Neuronal stem cell (in vitro differentiated cells): ENCODE measurements around the gene PIK3C2B.
"Not testable (repeated sequence)": the region's sequence is repeated elsewhere in the genome, so short reads cannot be mapped to it uniquely, and the experiment has no call there.

Experiments used
- DNase-seq: peaks from one replicate; pipeline ENCODE4 v3.0.0-alpha.2; 2013; ENCODE audit warnings: low spot score
- H2AFZ ChIP-seq: one replicate; pipeline ENCODE4 v1.6.1; 2013; ENCODE audit warnings: mild to moderate bottlenecking, low read length, inconsistent platforms
- H2AK5ac ChIP-seq: 2 replicates; pipeline ENCODE4 v1.6.1; 2013; ENCODE audit warnings: low read depth, mild to moderate bottlenecking, inconsistent platforms, low read length, moderate library complexity, mixed read lengths
- H2BK120ac ChIP-seq: 2 replicates; pipeline ENCODE4 v1.6.1; 2013; ENCODE audit warnings: low read depth, mild to moderate bottlenecking, inconsistent platforms, low read length, moderate library complexity, mixed read lengths
- H2BK12ac ChIP-seq: one replicate; pipeline ENCODE4 v1.6.1; 2013; ENCODE audit warnings: low read length, inconsistent platforms
- H2BK15ac ChIP-seq: 2 replicates; pipeline ENCODE4 v1.6.1; 2013; ENCODE audit warnings: mild to moderate bottlenecking, low read length, inconsistent platforms, mixed read lengths
- H2BK5ac ChIP-seq: one replicate; pipeline ENCODE4 v1.6.1; 2013; ENCODE audit warnings: inconsistent platforms, mild to moderate bottlenecking, low read length, moderate library complexity
- H3K14ac ChIP-seq: one replicate; pipeline ENCODE4 v1.6.1; 2013; ENCODE audit warnings: low read length, inconsistent platforms
- H3K18ac ChIP-seq: 2 replicates; pipeline ENCODE4 v1.6.1; 2013; ENCODE audit warnings: low read length, inconsistent platforms
- H3K23ac ChIP-seq: 2 replicates; pipeline ENCODE4 v1.6.1; 2013; ENCODE audit warnings: low read depth, mild to moderate bottlenecking, mixed read lengths, low read length, inconsistent platforms; ENCODE audit not compliant: poor library complexity
- H3K27ac ChIP-seq: replicated peaks from 3 replicates; pipeline ENCODE4 v1.5.1; 2013; ENCODE audit warnings: low read length, inconsistent platforms
- H3K27me3 ChIP-seq, 3 experiments: 2 replicates each; pipeline ENCODE4 v1.6.1; 2013; ENCODE audit warnings: low read length in 3 of 3, mild to moderate bottlenecking in 2 of 3, inconsistent platforms in 1 of 3, low read depth in 1 of 3, mixed read lengths in 1 of 3, moderate library complexity in 1 of 3; ENCODE audit not compliant: control insufficient read depth in 3 of 3, insufficient read depth in 3 of 3
- H3K36me3 ChIP-seq, 2 donors: replicated peaks in 1 of 2; 2 replicates each; pipeline ENCODE4 v1.6.1; 2013; ENCODE audit warnings: low read length in 2 of 2; ENCODE audit not compliant: control insufficient read depth in 2 of 2, insufficient read depth in 2 of 2
- H3K4ac ChIP-seq: 2 replicates; pipeline ENCODE4 v1.6.1; 2013; ENCODE audit warnings: inconsistent platforms, mild to moderate bottlenecking, low read length, moderate library complexity
- H3K4me1 ChIP-seq, 2 donors: 1 replicate in 1 of 2; 2 replicates in 1 of 2; pipeline ENCODE4 v1.6.1; 2013; ENCODE audit warnings: low read length in 2 of 2, low read depth in 1 of 2; ENCODE audit not compliant: control insufficient read depth in 2 of 2, insufficient read depth in 1 of 2
- H3K4me2 ChIP-seq: one replicate; pipeline ENCODE4 v1.6.1; 2013; ENCODE audit warnings: mild to moderate bottlenecking, low read length, inconsistent platforms; ENCODE audit not compliant: insufficient read depth, poor library complexity, severe bottlenecking
- H3K4me3 ChIP-seq, 2 donors: 2 replicates each; pipeline ENCODE4 v1.5.1; 2013; ENCODE audit warnings: low read length in 2 of 2, mild to moderate bottlenecking in 2 of 2, inconsistent platforms in 1 of 2, moderate library complexity in 1 of 2
- H3K79me1 ChIP-seq: one replicate; pipeline ENCODE4 v1.6.1; 2013; ENCODE audit warnings: low read depth, mild to moderate bottlenecking, inconsistent platforms, low read length, moderate library complexity
- H3K9ac ChIP-seq: one replicate; pipeline ENCODE4 v1.6.1; 2013; ENCODE audit warnings: mild to moderate bottlenecking, low read depth, low read length, inconsistent platforms; ENCODE audit not compliant: poor library complexity
- H3K9me3 ChIP-seq, 2 donors: replicated peaks in 1 of 2; 2 replicates each; pipeline versions ENCODE3 to v1.6.1; 2013; ENCODE audit warnings: low read length in 2 of 2, mild to moderate bottlenecking in 2 of 2, inconsistent platforms in 1 of 2, low read depth in 1 of 2, mixed read lengths in 1 of 2, moderate library complexity in 1 of 2; ENCODE audit not compliant: control insufficient read depth in 2 of 2, insufficient read depth in 1 of 2
- H4K8ac ChIP-seq: one replicate; pipeline ENCODE4 v1.6.1; 2013; ENCODE audit warnings: low read depth, mild to moderate bottlenecking, inconsistent platforms, low read length, moderate library complexity
- H4K91ac ChIP-seq: one replicate; pipeline ENCODE4 v1.6.1; 2013; ENCODE audit warnings: low read length, low read depth, mild to moderate bottlenecking, inconsistent platforms; ENCODE audit not compliant: poor library complexity
- WGBS, 2 donors: extraction: QIAGEN DNeasy Blood & Tissue Kit; methylation state at CpG; one replicate each; pipeline ENCODE4 v1.1.7; 2013; ENCODE audit warnings: missing lambda C conversion rate in 2 of 2, mixed read lengths in 1 of 2; ENCODE audit not compliant: insufficient read length in 2 of 2, insufficient replicate concordance in 1 of 2; ENCODE audit errors: extremely low coverage in 2 of 2; 5-methylcytosine and 5-hydroxymethylcytosine counted together

The PIK3C2B gene

DNA sequence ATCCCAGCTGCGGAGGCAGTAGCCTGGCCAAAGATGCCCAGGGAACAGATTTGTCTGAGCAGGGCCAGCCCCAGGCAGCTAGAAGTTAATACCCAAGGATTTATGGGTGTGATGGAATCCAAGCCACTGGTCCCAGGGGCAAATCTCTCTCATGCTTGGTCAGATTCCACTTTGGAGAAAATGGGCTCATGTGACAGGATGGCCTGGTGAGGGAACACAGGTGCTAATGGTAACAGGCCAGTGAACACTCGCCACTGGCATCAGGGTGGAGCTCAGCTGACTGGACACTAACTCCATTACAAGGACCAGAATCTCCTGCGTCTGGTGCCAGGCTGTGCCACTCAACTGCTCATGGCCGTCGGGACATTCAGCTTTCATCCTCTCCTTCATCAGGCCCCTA is 33.6 kb upstream of the PIK3C2B start:
- Histone ChIP-seq H3K4ac (no peak overlapping the region), H2AK5ac (no peak overlapping the region), H3K27ac (no peak overlapping the region), H4K91ac (no peak overlapping the region), H3K27me3 (no peaks in the 10 kb centered on the region), H3K4me1 (no peaks in the 10 kb centered on the region), H2BK5ac (no peak overlapping the region), H3K4me2 (no peak overlapping the region), H2AFZ (no peak overlapping the region), H3K36me3 (peaks cover 33 to 99% of the 10 kb centered on the region in 2 donors), H3K4me3 (no peak overlapping the region), H4K8ac (no peak overlapping the region), H3K9me3 (peaks cover 0 to 10% of the 10 kb centered on the region in 2 donors), H3K79me1 (peaks cover 3% of the 10 kb centered on the region), H2BK15ac (no peak overlapping the region), H2BK120ac (no peak overlapping the region), H3K23ac (no peak overlapping the region), H2BK12ac (no peak overlapping the region), H3K18ac (no peak overlapping the region), H3K14ac (no peak overlapping the region), H3K9ac (no peak overlapping the region)
- no CpG with 5 or more reads among the region's 5 CpGs for WGBS, 2 donors
- no peak for DNase-seq

DNA sequence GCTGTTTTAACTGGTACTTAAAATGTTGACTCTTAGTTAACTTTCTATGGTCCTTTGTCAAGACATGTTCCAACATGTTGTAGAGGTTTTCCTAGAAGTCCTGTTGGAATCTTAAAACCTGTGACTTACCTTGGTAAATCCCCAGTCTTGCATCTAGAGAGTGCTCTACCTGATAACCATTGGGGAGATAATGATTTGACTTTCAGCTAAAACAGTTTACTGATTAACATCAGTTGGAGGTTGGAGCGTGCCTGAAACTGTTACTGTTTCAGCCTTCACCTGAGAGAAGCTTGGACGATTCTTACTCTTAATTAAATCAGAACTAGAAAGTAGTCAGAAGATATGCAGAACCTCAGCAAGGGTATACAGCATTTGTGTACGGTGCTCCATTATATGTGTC is 30.4 kb upstream of the PIK3C2B start:
- H3K4ac ChIP-seq: no peak overlapping the region
- no peak overlapping the region for H2BK15ac ChIP-seq
- DNase-seq: no peak
- no peak overlapping the region for H2BK120ac ChIP-seq
- no peak overlapping the region for H2AFZ ChIP-seq
- H3K23ac ChIP-seq: no peak overlapping the region
- peaks cover 21 to 84% of the 10 kb centered on the region in 2 donors for H3K36me3 ChIP-seq
- H2BK12ac ChIP-seq: no peak overlapping the region
- no peak overlapping the region for H3K27ac ChIP-seq
- no peak overlapping the region for H4K8ac ChIP-seq
- no peak overlapping the region for H4K91ac ChIP-seq
- peaks cover 3% of the 10 kb centered on the region for H3K79me1 ChIP-seq
- no peak overlapping the region for H3K18ac ChIP-seq
- H3K14ac ChIP-seq: no peak overlapping the region
- H3K9ac ChIP-seq: no peak overlapping the region
- H3K4me2 ChIP-seq: no peak overlapping the region
- no peak overlapping the region for H2BK5ac ChIP-seq
- WGBS, 2 donors: no CpG with 5 or more reads among the region's 3 CpGs
- no peak overlapping the region for H2AK5ac ChIP-seq
- H3K4me1 ChIP-seq: no peaks in the 10 kb centered on the region
- H3K4me3 ChIP-seq: no peak overlapping the region
- no peaks in the 10 kb centered on the region for H3K27me3 ChIP-seq
- peaks cover 0 to 19% of the 10 kb centered on the region in 2 donors for H3K9me3 ChIP-seq

GRCh38 chr1:204523605-204524215 is 29.1 kb upstream of the PIK3C2B start:
- Histone ChIP-seq H3K27me3 (no peaks in the 10 kb centered on the region), H3K4me1 (no peaks in the 10 kb centered on the region), H3K9ac (no peak overlapping the region), H3K23ac (no peak overlapping the region), H3K36me3 (peaks cover 15 to 82% of the 10 kb centered on the region in 2 donors), H4K91ac (no peak overlapping the region), H3K4me3 (no peak overlapping the region), H3K18ac (no peak overlapping the region), H3K79me1 (peaks cover 3% of the 10 kb centered on the region), H2BK5ac (no peak overlapping the region), H3K4me2 (no peak overlapping the region), H2BK12ac (no peak overlapping the region), H2AFZ (no peak overlapping the region), H2AK5ac (no peak overlapping the region), H3K14ac (no peak overlapping the region), H3K9me3 (peaks cover 0 to 19% of the 10 kb centered on the region in 2 donors), H3K27ac (no peak overlapping the region), H4K8ac (no peak overlapping the region), H2BK120ac (no peak overlapping the region), H3K4ac (no peak overlapping the region), H2BK15ac (no peak overlapping the region)
- no peak for DNase-seq
- WGBS, 2 donors: no CpG with 5 or more reads among the region's 9 CpGs

GRCh38 chr1:204521941-204522521 is 27.4 kb upstream of the PIK3C2B start:
- not testable (repeated sequence) for H3K9ac ChIP-seq, H3K27ac ChIP-seq, H2BK12ac ChIP-seq, H3K4me2 ChIP-seq, H3K14ac ChIP-seq, H2AK5ac ChIP-seq, H3K4me3 ChIP-seq, H3K79me1 ChIP-seq, H3K4ac ChIP-seq, H2BK120ac ChIP-seq, DNase-seq, H3K27me3 ChIP-seq, H4K91ac ChIP-seq, H3K18ac ChIP-seq, H3K23ac ChIP-seq, H2BK5ac ChIP-seq, H2AFZ ChIP-seq, H4K8ac ChIP-seq, H2BK15ac ChIP-seq, H3K4me1 ChIP-seq
- no CpG with 5 or more reads among the region's 5 CpGs for WGBS, 2 donors
- peaks cover 9 to 79% of the 10 kb centered on the region in 2 donors for H3K36me3 ChIP-seq
- H3K9me3 ChIP-seq: peaks cover 0 to 19% of the 10 kb centered on the region in 2 donors
